Bronchial epithelial cell (primary cell): ENCODE data around the gene PXDN. TPM values are rescaled to one million over a fixed set of nuclear protein-coding genes. Genes with fewer than 3 reads are reported as not detected.
A peak's percentile ranks its signal among the peaks of the same experiment; 100 is the strongest.

Experiments used
- DNase-seq: peaks from one replicate; pipeline ENCODE4 v3.0.0-alpha.2; 2010; ENCODE audit warnings: low read depth
- FAIRE-seq: peaks from 2 replicates; lab custom pipeline; 2011; peaks lifted over from hg19 to GRCh38; lab: Jason Lieb, UNC
- H3K27me3 ChIP-seq: 2 replicates; pipeline ENCODE4 v1.5.1; 2011; ENCODE audit warnings: low read length; ENCODE audit not compliant: control insufficient read depth, insufficient read depth
- H3K36me3 ChIP-seq: 2 replicates; pipeline ENCODE4 v1.5.1; 2011; ENCODE audit warnings: low read length; ENCODE audit not compliant: control insufficient read depth, insufficient read depth
- H3K4me3 ChIP-seq: 2 replicates; pipeline ENCODE4 v1.5.1; 2011; ENCODE audit warnings: mild to moderate bottlenecking, low read depth, low read length, control low read depth
- CTCF ChIP-seq: IDR thresholded peaks from 2 replicates; pipeline ENCODE4 v1.5.1; 2011; ENCODE audit warnings: mild to moderate bottlenecking, moderate library complexity, low read length, control low read depth, inconsistent platforms; ENCODE audit not compliant: insufficient read depth, severe bottlenecking
- total RNA-seq: library from RNA; depleted of rRNA; stranded (reverse); fragments of >200 nt; gene quantifications from 2 replicates; pipeline ENCODE4 v1.2.1, GENCODE V29; 2014

Gene PXDN
- total RNA-seq, 1 donor from 2014 or later = 34.0 TPM

- FAIRE-seq (no peak), DNase-seq (no peak)
- no peak for TF ChIP-seq CTCF
- no peaks in the 10 kb centered on the region for H3K27me3 ChIP-seq
- H3K4me3 ChIP-seq = no peak overlapping the region
- peaks cover 2% of the 10 kb centered on the region for H3K36me3 ChIP-seq
Observed at GRCh38 chr2:1741851-1742250, 2.5 kb downstream of the PXDN start.

GRCh38 chr2:1740716-1741589 lies 3.4 kb downstream of the PXDN start:
- Histone ChIP-seq H3K36me3 (peaks cover 2% of the 10 kb centered on the region), H3K27me3 (no peaks in the 10 kb centered on the region), H3K4me3 (no peak overlapping the region)
- TF ChIP-seq CTCF = no peak
- no peak for DNase-seq
- peak; percentile 47 for FAIRE-seq

- no peak for DNase-seq
- FAIRE-seq = no peak
- Histone ChIP-seq H3K27me3 (no peaks in the 10 kb centered on the region), H3K36me3 (peaks cover 2% of the 10 kb centered on the region), H3K4me3 (no peak overlapping the region)
- TF ChIP-seq CTCF = no peak
Observed at GRCh38 chr2:1739961-1740715, 4.2 kb downstream of the PXDN start.

- H3K36me3 ChIP-seq = peaks cover 2% of the 10 kb centered on the region
- no peak overlapping the region for H3K4me3 ChIP-seq
- FAIRE-seq (no peak), DNase-seq (no peak)
- no peak for TF ChIP-seq CTCF
- no peaks in the 10 kb centered on the region for H3K27me3 ChIP-seq
Observed at GRCh38 chr2:1739322-1739957, 4.9 kb downstream of the PXDN start.

GRCh38 chr2:1738646-1739302 lies 5.5 kb downstream of the PXDN start:
- H3K4me3 ChIP-seq = no peak overlapping the region
- no peak for DNase-seq
- no peaks in the 10 kb centered on the region for H3K27me3 ChIP-seq
- peaks cover 2% of the 10 kb centered on the region for H3K36me3 ChIP-seq
- TF ChIP-seq CTCF = no peak
- FAIRE-seq = no peak
